ENCODE measurements around the gene TNMD. TPM values are rescaled to one million over a fixed set of nuclear protein-coding genes. Genes with fewer than 3 reads are reported as not detected.

Gene TNMD
- polyA plus RNA-seq, 3 donors, result not detected

- H3K27me3 ChIP-seq (ENCODE audit: control insufficient read depth in 2 of 2, insufficient read depth in 2 of 2, low read length in 2 of 2), result peaks cover 26 to 29% of the 10 kb centered on the region in 2 donors
- no CpG with 5 or more reads among the region's 8 CpGs for WGBS (ENCODE audit: insufficient coverage)
- Mint-ChIP-seq H3K27ac (no peak overlapping the region), H3K4me1 (peaks cover 5% of the 10 kb centered on the region), H3K27me3 (ENCODE audit: low read depth in 3 of 3) (peaks cover 18 to 48% (median 22%) of the 10 kb centered on the region in 3 donors), H3K36me3 (no peaks in the 10 kb centered on the region), H3K4me3 (no peak overlapping the region), H3K9me3 (peaks cover 0 to 3% (median 0%) of the 10 kb centered on the region in 7 donors)
- H3K4me1 ChIP-seq (ENCODE audit: control insufficient read depth in 1 of 2, insufficient read depth in 2 of 2, low read length in 2 of 2), result peaks cover 0 to 3% of the 10 kb centered on the region in 2 donors
- no peak overlapping the region for H3K4me3 ChIP-seq (replicated peaks in 1 of 3; ENCODE audit: low read depth in 2 of 3, low read length in 3 of 3)
- no peak overlapping the region for H2AFZ ChIP-seq (ENCODE audit: insufficient read depth, low read depth, low read length, poor library complexity, severe bottlenecking)
- no peak overlapping the region for H3K9ac ChIP-seq (ENCODE audit: insufficient read depth, low read length, poor library complexity, severe bottlenecking)
- no peak overlapping the region for H3K4me2 ChIP-seq (replicated peaks; ENCODE audit: extremely low read depth, low read length, poor library complexity, severe bottlenecking)
- TF ChIP-seq CTCF (IDR thresholded peaks at IDR 0.05), result no peak
- no peak overlapping the region for H3K27ac ChIP-seq (ENCODE audit: low read depth in 1 of 2, low read length in 2 of 2)
- no peaks in the 10 kb centered on the region for H3K36me3 ChIP-seq (replicated peaks in 1 of 2; ENCODE audit: control insufficient read depth in 1 of 2, insufficient read depth in 2 of 2, low read length in 2 of 2)
- no peaks in the 10 kb centered on the region for H3K9me3 ChIP-seq (replicated peaks in 1 of 2; ENCODE audit: control insufficient read depth in 1 of 2, insufficient read depth in 1 of 2, low read length in 2 of 2)
- intact Hi-C loops (cut with micrococcal nuclease), result no loop called here
- H4K20me1 ChIP-seq (ENCODE audit: insufficient read depth, low read length), result no peaks in the 10 kb centered on the region
- no peaks in the 10 kb centered on the region for H3K79me2 ChIP-seq (ENCODE audit: insufficient read depth, low read length)
- DNase-seq, result no peak
These were observed 64.0 kb downstream of the TNMD start for GRCh38 chrX:100648458-100649417.

Other genes starting within 250 kb of the TNMD start
- gene PCDH19, start 174.7 kb upstream of the TNMD start, polyA plus RNA-seq, result not detected
- not detected for gene TSPAN6, start 51.9 kb downstream of the TNMD start, polyA plus RNA-seq
- gene SRPX2, start 59.3 kb downstream of the TNMD start, polyA plus RNA-seq, result not detected
- under 1 TPM in 1 of 3 donors, not detected in 2; 0.17 TPM for gene SYTL4, start 147.2 kb downstream of the TNMD start, polyA plus RNA-seq
- 10 to 100 TPM in 2 of 3 donors, 1 to 10 TPM in 1; 6.7 to 11.3 (median 10.1) TPM for gene CSTF2, start 235.5 kb downstream of the TNMD start, polyA plus RNA-seq

Data from CD14-positive monocyte (primary cell).